Suprapubic skin (tissue), 4 donors: ENCODE results near the gene FAM20B. TPM values are rescaled to one million over a fixed set of nuclear protein-coding genes. Genes with fewer than 3 reads are reported as not detected.

Experiments
- DNase-seq, 2 donors: peaks; one replicate each; pipeline ENCODE4 v3.0.0-alpha.2; 2019; ENCODE audit warnings: low spot score in 2 of 2
- H3K27ac ChIP-seq: fragments of 200-600 bp; sonication (generic); one replicate; pipeline ENCODE4 v1.5.1; 2019
- H3K27me3 ChIP-seq: fragments of 200-600 bp; sonication (generic); one replicate; pipeline ENCODE4 v1.5.1; 2019
- H3K36me3 ChIP-seq: fragments of 200-600 bp; sonication (generic); one replicate; pipeline ENCODE4 v1.5.1; 2019
- H3K4me1 ChIP-seq: fragments of 200-600 bp; sonication (generic); one replicate; pipeline ENCODE4 v1.5.1; 2019
- H3K4me3 ChIP-seq: fragments of 200-600 bp; sonication (generic); one replicate; pipeline ENCODE4 v1.5.1; 2019; ENCODE audit warnings: mild to moderate bottlenecking
- H3K9me3 ChIP-seq: fragments of 200-600 bp; sonication (generic); one replicate; pipeline ENCODE4 v1.5.1; 2019
- CTCF ChIP-seq, 2 donors: fragments of 200-600 bp in 1 of 2; fragments of 450-650 bp in 1 of 2; sonication (generic) in 1 of 2; IDR thresholded peaks; one replicate each; pipeline ENCODE4 v1.5.1; 2016 to 2019; ENCODE audit warnings: antibody characterized with exemption in 2 of 2, mild to moderate bottlenecking in 1 of 2, moderate library complexity in 1 of 2
- EP300 ChIP-seq: sonication (generic); formaldehyde crosslinking; IDR thresholded peaks from one replicate; pipeline ENCODE4 v1.6.1; 2017; ENCODE audit warnings: antibody characterized with exemption
- POLR2A ChIP-seq, 2 donors: fragments of 450-650 bp; IDR thresholded peaks; one replicate each; pipeline ENCODE4 v1.6.1; 2017; ENCODE audit warnings: antibody characterized with exemption in 2 of 2, mild to moderate bottlenecking in 2 of 2, moderate library complexity in 2 of 2
- POLR2AphosphoS5 ChIP-seq, 3 donors: sonication (generic); formaldehyde crosslinking; IDR thresholded peaks; one replicate each; pipeline ENCODE4 v1.6.1; 2017; ENCODE audit warnings: antibody characterized with exemption in 3 of 3
- WGBS: methylation state at CpG from one replicate; pipeline ENCODE4 v1.1.5; 2018; 5-methylcytosine and 5-hydroxymethylcytosine counted together
- total RNA-seq, 4 donors: library from RNA; depleted of rRNA; stranded (reverse); fragments of >200 nt; gene quantifications; one replicate each; pipeline ENCODE4 v1.1.0, GENCODE V29; 2016

The FAM20B gene
- total RNA-seq, 4 donors from 2014 or later: 18.1 to 30.6 (median 21.7) TPM

GRCh38 chr1:179023946-179024650, 1.6 kb upstream of the FAM20B start:
- H3K27ac ChIP-seq: no peak overlapping the region
- H3K27me3 ChIP-seq: no peaks in the 10 kb centered on the region
- no peaks in the 10 kb centered on the region for H3K36me3 ChIP-seq
- peaks cover 25% of the 10 kb centered on the region for H3K4me1 ChIP-seq
- H3K9me3 ChIP-seq: no peaks in the 10 kb centered on the region
- TF ChIP-seq CTCF (IDR thresholded peaks at IDR 0.05): no peak
- TF ChIP-seq EP300: no peak
- TF ChIP-seq POLR2A (IDR thresholded peaks at IDR 0.05): no peak
- TF ChIP-seq POLR2AphosphoS5 (IDR thresholded peaks at IDR 0.05): no peak
- no peak overlapping the region for H3K4me3 ChIP-seq
- DNase-seq: no peak
- 80% methylated on average over 10 of the region's 10 CpGs for WGBS

GRCh38 chr1:179025975-179026812, 500 bp downstream of the FAM20B start:
- 0% methylated on average over 9 of the region's 110 CpGs for WGBS
- Histone ChIP-seq H3K27me3 (no peaks in the 10 kb centered on the region), H3K36me3 (no peaks in the 10 kb centered on the region), H3K4me3 (peak overlapping the region; percentile 97), H3K27ac (peak overlapping the region; percentile 98), H3K9me3 (no peaks in the 10 kb centered on the region), H3K4me1 (peaks cover 39% of the 10 kb centered on the region)
- DNase-seq: peak; percentile 80 to 81
- TF ChIP-seq CTCF (IDR thresholded peaks at IDR 0.05) (no peak), POLR2AphosphoS5 (IDR thresholded peaks at IDR 0.05) (peak in 1 of 3 donors; percentile 22), POLR2A (IDR thresholded peaks at IDR 0.05) (peak in 1 of 2 donors; percentile 38), EP300 (no peak)

- Histone ChIP-seq H3K27me3 (no peaks in the 10 kb centered on the region), H3K4me3 (peak overlapping the region; percentile 97), H3K9me3 (no peaks in the 10 kb centered on the region), H3K27ac (peak overlapping the region; percentile 98), H3K4me1 (peaks cover 44% of the 10 kb centered on the region), H3K36me3 (no peaks in the 10 kb centered on the region)
- no peak for TF ChIP-seq EP300
- no peak for TF ChIP-seq POLR2AphosphoS5 (IDR thresholded peaks at IDR 0.05)
- TF ChIP-seq POLR2A (IDR thresholded peaks at IDR 0.05): no peak
- TF ChIP-seq CTCF (IDR thresholded peaks at IDR 0.05): peak in 1 of 2 donors; percentile 1
- WGBS: 8% methylated on average over 11 of the region's 11 CpGs
- no peak for DNase-seq
Measured at GRCh38 chr1:179026813-179027669, 1.3 kb downstream of the FAM20B start.

GRCh38 chr1:179029321-179029759, 3.6 kb downstream of the FAM20B start:
- H3K9me3 ChIP-seq: no peaks in the 10 kb centered on the region
- TF ChIP-seq EP300: no peak
- no peak for TF ChIP-seq POLR2AphosphoS5 (IDR thresholded peaks at IDR 0.05)

GRCh38 chr1:179030130-179030529, 4.4 kb downstream of the FAM20B start:
- TF ChIP-seq POLR2A (IDR thresholded peaks at IDR 0.05) (no peak), POLR2AphosphoS5 (IDR thresholded peaks at IDR 0.05) (no peak), EP300 (no peak), CTCF (IDR thresholded peaks at IDR 0.05) (no peak)
- WGBS: 44% methylated on average over 5 of the region's 5 CpGs
- Histone ChIP-seq H3K4me3 (no peak overlapping the region), H3K9me3 (no peaks in the 10 kb centered on the region), H3K4me1 (peaks cover 54% of the 10 kb centered on the region), H3K27ac (no peak overlapping the region), H3K36me3 (no peaks in the 10 kb centered on the region), H3K27me3 (no peaks in the 10 kb centered on the region)
- no peak for DNase-seq

More at GRCh38 chr1:179029321-179029759, 3.6 kb downstream of the FAM20B start:
- 56% methylated on average over 3 of the region's 3 CpGs for WGBS
- Histone ChIP-seq H3K36me3 (no peaks in the 10 kb centered on the region), H3K4me1 (peaks cover 51% of the 10 kb centered on the region), H3K27ac (no peak overlapping the region), H3K27me3 (no peaks in the 10 kb centered on the region), H3K4me3 (no peak overlapping the region)
- no peak for DNase-seq
